ENCODE results near the gene TENM4.
A peak's percentile ranks its signal among the peaks of the same experiment; 100 is the strongest.
"Not testable (repeated sequence)": the region's sequence is repeated elsewhere in the genome, so short reads cannot be mapped to it uniquely, and the experiment has no call there.

TENM4 gene

DNA sequence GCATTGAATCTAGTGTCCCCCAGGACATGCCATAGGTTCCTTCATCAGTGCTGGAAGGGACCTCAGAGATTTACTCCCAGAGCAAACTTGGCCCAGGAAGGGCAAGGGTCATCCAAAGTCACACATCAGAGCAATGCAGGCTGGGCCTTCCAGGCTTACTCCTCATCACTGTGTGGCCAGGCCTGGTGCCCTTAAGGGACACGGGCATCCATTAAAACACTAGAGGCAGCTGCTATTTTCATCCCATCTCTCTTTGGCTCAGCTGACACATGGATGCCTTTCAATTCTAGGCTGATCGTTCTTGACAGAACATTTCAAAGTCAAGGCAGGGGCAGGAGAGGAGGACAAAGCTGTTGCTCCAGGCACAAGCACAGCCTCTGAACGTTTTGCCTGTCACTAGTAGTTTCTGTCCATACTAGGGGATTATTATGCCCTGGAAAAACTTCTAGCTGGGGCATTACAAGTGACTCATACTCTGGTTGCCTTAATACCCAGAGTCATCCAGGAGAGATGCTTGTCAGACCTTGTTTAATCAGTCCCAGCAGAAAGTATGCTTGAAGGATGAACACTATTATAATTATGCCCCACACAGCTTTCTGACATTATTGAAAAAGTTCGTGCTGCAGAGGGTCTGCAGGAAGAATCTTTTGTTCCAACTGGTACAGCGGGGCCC lies 240.3 kb downstream of the TENM4 start:
- DNase-seq: no peak

DNA sequence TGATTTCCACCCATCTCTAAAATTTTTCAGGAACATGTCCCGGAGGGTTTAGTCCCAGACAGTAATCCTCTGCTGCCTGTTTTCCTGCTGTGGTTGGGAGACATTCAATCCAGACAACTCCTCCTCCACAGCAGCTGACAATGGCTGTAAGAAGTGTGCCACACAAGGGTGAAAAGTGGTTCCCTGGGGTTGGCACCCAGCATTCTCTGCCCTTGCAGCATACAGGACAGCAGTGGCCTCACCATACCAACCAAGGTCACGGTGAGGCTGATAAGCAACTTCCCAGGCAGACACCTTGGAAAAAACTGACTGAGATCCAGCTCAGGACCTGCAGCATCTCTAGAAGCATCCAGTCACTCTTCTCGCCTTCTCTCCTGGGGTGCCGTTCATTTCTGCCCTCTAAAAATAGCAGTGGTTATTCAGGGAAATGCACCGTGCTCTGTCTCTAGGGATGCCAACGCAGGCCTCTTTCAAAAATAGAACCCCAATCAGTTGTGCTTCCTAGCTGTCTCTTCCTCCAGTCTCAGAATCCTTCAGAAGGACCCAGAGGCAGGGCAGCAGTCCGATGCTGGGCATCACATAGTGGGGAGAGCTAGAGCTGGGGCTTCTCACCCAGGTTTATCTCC lies 241.0 kb downstream of the TENM4 start:
- DNase-seq: no peak

DNA sequence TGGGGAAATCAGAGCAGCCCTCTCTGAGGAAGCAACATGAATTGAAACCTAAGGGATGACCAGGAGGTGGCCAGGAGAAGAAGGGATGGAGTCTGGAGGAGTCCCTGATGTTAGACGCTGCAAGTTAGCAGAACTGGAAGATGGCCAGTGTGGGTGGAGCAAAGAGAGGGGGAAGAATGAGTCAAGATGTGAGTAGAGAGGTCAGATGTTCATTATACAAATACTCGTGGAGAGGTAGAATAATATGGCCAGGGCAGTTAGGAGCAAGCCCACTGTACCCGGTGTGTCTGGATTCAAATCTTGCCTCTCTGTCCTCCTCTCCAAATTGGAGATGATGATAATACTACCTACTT lies 242.0 kb downstream of the TENM4 start:
- peak; percentile 38 for DNase-seq

DNA sequence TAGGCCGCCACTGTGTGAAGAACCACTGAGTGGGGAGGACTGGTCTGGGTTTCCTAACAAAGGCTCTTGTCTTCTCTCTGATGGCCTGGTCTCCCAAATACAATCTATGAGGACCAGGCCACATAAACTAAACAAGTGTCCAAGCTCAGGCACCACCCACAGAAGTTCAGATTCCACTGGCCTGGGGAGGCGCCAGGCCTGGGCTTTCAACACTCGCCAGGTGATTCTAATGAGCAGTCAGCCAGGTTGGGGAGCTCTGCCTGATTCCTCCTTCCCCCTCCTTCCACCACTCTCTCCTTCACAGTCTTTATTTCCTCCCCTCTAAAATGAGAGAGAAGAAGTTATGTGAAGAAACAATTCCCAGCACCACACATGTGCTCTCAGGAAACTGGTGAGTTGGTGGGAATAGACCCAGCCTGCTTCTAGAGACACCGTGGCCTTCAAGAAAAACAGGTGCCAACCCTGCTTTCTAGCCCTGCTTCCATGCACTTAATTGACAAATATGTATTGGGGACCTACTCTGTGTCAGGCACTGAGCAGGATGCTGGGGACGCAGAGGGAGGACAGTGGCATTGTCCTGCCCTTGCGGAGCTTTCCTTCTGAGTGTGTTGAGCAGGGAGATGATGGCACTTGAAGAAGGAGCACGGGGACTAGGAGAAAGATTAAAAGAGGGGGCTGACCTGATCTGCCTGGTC lies 242.5 kb downstream of the TENM4 start:
- no peak for DNase-seq

DNA sequence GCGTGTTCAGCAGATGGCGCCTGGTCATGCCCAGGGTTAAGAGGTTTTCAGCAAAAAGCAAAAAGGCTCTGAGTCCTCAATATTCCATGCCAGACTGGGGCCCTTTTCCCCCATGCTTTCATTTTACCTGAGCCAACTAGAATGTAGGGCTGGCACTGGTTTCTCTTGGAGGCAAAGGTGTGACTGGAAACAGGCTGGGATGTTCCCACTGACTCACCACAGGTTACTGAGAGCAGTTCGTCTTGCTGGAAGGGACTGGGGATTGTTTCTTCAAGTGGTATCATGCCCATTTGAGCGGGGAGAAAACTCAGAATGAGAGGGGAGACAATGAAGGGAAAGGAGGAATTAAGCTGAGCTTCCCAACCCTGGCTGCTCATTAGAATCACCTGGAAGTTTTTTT lies 243.9 kb downstream of the TENM4 start:
- no peak for DNase-seq

DNA sequence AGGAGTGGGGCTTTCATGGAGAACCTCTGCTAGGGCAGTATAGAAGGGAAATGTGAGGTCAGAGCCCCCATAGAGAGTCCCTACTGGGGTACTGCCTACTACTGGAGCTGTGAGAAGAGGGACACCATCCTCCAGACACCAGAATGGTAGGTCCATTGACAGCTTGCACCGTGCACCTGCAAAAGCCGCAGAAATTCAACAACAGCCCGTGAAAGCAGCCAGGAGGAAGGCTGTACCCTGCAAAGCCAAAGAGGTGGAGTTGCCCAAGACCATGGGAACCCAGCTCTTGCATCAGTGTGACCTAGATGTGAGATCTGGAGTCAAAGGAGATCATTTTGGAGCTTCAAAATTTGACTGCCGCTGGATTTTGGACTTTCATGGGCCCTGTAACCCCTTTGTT lies 245.6 kb downstream of the TENM4 start:
- DNase-seq: no peak

DNA sequence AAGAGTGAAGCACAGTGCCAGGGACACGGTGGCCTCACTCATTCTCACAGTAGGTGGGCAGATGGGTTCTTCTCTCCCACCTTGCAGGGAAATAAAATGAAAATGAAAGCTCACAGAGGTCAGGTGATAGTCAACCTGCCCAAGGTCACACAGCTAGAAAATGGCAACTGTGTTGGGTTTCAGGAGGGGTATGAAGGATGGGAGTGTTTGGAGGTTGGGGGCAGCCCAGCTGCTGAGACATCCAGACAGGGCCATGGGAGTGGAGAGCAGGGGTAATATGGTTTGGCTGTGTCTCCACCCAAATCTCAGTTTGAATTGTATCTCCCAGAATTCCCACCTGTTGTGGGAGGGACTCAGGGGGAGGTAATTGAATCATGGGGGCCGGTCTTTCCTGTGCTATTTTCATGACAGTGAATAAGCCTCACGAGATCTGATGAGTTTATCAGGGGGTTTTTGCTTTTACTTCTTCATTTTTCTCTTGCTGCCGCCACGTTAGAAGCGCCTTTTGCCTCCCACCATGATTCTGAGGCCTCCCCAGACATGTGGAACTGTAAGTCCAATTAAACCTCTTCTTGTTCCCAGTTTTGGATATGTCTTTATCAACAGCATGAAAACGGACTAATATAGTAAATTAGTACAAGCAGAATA lies 247.0 kb downstream of the TENM4 start:
- DNase-seq: no peak

DNA sequence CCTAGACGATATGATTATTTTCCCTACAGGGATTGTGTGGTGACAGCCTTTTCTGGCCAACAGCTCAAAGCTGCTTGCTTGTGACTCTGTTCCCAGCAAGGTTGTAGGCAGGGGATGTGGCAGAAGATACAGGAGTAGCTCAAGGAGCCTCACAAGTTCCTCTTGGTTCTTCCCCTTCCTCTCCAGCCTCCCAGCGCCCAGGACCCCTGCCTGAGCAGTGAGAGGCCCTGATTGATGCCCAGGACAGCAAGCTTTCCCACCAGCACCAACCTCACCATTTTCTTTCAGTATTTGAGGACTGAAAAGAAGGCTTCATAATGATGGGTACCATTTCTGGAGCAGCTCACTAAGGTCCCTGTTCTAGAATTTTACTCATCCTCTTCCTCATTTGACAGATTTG lies 248.0 kb downstream of the TENM4 start:
- DNase-seq: no peak

DNA sequence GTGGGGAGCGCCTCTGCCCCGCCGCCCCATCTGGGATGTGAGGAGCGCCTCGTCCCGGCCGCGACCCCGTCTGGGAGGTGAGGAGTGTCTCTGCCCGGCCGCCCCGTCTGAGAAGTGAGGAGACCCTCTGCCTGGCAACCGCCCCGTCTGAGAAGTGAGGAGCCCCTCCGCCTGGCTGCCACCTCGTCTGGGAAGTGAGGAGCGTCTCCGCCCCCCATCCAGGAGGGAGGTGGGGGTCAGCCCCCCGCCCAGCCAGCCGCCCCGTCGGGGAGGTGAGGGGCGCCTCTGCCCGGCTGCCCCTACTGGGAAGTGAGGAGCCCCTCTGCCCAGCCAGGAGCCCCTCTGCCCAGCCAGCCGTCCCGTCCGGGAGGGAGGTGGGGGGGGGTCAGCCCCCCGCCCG lies 249.1 kb downstream of the TENM4 start:
- DNase-seq: not testable (repeated sequence)

DNA sequence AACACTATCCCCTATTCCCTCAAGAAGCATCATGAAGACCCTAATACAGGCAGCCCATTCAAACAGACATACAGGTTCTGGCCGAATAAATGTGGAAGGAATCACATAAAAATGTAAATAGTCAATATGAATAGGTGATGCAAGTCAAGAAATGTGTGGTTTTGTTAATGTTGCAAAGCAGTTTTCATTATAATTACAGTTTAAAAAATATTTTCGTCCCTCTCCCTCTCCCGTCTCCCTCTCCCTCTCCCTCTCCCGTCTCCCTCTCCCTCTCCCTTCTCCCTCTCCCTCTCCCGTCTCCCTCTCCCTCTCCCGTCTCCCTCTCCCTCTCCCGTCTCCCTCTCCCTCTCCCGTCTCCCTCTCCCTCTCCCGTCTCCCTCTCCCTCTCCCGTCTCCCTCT lies 250.3 kb downstream of the TENM4 start:
- not testable (repeated sequence) for DNase-seq

DNA sequence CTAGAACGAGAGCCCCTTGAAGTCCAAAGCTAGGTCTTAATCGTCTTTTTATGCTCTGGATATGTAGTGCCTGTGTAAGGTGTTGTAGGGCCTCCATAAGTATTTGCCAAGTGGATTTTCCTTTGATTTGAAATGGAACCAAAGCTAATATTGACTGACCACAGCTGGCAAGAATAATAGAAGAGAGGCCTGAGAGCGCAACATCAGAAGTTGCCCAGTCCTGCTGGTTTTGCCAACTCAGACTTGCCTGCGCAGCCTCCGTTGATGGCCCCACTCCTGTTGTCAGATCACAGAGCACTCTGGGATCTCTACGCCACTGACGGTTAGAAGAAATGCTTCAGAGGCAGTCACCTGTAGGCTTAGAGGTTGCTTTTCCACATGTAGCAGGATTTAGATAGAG lies 251.2 kb downstream of the TENM4 start:
- no peak for DNase-seq

DNA sequence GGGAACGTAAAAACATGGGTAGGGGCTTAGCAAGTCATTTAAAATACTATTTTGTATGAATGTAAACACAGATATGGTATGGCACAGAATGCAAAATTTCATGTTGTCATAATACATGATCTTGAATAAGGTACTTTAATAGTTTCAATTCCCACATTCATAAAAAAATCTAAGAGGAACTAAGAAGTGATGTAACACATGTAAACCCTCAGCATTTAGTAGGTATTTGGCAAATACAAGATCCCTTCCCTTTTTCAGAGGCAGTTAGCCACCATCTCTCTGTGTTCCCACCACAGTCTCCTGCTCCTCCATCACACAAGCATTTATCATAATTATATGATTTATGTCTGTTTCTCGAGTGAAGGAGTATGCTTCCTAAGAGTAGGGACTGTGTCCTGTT lies 251.8 kb downstream of the TENM4 start:
- DNase-seq: peak; percentile 97

DNA sequence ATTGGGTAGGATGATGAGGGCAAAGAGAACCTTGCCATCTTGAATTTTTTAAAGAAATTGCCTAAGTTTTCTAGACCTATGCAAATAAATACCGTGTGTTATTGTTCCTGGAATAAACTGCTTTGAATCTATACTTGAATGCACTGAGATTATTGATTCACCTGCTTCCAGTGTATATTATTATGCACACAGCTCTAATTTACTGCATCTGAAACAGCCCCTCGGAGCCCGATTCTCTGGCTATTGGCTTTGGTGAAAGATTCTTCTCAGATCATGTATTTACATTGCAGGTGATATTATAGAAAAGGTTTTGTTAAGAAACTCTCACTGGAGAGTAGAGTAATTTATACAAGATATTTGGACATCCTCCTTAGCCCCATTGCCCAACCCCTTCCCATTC lies 254.2 kb downstream of the TENM4 start:
- no peak for DNase-seq

DNA sequence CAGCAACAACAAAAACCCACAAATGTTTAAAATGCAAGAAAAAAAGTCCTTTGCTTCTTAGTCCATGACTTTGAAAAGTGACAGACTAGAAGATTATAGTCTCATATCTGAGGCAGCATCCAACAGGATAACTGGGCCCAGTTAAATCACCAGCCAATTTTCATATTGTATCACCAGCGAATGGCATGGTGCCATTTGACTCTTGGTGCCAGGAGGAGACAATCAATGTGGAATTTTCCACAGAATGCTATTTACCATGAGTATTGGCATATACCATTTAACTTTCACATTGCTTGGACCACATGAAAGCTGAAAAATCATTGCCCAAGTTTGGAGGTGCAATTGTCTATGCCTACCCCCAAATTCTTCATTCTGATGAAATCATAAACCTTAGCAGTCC lies 255.5 kb downstream of the TENM4 start:
- DNase-seq: no peak

DNA sequence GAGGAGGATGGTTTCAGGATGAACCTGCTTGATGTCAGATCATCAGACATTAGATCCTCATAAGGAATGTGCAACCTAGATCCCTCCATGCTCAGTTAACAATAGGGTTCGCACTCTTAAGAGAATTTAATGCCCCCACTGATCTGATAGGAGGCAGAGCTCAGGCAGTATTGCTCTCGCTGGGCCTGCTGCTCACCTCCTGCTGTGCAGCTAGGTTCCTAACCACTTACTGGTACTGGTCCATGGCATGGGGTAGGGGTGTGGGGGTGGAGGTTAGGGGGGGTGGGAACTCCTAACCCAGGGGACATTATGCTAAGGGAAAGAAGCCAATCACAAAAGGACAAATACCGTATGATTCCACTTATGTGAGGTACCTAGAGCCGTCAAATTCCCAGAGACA lies 256.5 kb downstream of the TENM4 start:
- no peak for DNase-seq

DNA sequence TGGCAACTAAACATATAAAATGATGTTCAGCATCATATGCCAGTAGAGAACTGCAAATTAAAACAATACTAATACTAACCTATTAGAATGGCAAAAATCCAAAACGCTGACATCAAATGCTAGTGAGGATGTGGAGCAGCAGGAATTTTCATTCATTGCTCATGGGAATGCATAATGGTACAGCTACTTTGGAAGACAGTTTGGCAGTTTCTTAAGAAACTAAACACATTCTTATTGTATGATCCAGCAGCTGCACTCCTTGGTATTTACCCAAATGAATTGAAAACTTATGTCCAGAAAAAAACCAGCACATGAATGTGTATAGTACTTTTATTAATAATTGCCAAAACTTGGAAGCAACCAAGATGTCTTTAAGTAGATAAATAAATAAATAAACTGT lies 258.0 kb downstream of the TENM4 start:
- no peak for DNase-seq

DNA sequence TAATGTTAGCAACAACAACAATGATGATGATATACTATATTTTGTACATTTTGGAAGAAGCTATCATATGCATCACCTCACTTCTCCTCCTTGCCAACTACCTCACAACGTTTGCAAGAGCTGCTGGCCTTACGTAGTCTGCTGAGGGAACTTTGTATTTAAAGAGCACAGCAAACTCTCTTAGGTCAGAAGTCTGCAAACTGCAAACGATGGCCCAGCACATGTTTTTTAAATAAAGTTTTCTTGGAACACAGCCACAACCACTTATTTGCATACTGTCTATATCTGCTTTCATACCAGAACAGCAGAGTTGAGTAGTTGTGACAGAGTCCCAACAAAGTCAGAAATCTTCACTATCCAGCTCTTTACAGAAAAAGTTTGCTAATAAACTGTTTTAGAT lies 261.7 kb downstream of the TENM4 start:
- no peak for DNase-seq

DNA sequence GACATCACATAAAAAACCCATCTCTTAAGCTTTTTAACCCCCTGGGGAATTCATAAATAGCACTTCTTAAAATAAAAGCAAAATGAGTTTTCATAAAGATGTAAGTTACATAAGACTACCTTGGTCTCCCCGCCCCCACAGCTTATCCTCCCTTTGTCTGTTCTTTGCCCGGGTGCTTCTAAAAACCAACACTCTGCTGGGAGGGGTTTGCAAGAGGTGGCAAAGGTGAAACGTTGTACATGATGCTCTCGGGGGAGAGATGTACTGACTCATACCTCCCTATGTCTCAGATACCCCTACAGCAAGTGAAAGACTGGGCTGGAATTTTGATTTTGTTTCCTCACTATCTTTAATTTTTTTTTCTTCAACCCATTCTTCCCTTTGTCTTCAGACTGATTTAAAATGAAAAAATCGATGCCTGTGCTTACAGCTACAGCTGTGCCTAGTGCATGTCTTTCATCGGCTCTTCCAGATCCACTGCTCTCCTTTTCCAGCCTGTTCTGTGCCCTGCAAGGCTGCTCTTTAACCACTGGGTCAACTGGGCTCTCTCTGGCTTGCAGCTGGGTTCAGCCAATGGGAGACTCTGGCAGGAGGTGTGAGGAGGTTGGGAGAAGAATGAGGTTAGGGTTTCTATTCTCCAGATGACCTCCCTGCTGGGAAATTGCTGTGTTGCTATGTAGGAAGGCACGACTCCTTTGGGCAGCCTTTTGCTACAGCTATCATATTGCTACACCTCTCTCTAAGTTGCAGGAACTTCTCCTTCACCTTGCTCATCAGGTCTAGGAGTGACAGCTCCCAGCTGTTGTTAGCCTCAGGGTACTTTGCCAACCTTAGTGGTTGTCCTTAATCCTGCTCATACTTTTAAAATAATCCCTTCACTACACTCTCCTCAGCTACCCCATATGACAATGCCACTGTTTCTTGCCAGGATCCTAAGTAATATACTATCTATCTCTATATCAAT lies 266.5 kb downstream of the TENM4 start:
- no peak for DNase-seq

DNA sequence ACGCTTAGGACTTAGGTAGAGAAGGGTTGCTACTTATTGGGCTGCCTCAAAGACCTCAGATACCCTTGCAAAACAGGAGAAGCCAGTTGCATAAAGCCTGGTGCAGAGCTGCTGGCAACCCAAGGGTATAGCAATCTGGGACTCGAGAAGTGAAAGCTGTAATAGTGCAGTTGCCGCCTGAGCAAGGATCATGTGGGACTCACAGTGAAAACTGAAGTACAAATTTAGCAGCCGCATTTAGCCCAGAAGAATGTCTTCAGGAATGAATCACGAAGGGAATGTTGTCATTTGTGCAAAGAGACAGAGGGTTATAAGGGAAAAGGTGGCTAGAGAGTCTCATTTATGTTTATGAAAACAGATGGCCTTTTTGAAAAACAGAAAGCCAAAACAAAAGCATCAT lies 267.2 kb downstream of the TENM4 start:
- DNase-seq: peak; percentile 90

DNA sequence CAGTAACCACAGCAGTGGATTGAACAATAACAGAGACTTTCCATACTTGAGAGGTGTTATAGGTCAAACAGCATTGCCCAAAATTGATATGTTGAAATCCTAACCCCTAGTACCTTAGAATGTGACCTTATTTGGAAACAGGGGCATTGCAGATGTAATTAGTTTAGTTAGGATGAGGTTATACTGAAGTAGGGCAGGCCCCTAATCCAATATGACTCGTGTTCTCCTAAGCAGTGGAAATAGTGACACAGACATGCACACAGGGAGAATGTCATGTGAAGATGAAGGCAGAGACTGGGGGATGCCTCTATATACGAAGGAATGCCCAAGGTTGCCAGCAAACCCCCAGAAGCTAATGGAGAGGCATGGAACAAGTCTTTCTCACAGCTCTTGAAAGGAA lies 270.5 kb downstream of the TENM4 start:
- DNase-seq: peak; percentile 35

DNA sequence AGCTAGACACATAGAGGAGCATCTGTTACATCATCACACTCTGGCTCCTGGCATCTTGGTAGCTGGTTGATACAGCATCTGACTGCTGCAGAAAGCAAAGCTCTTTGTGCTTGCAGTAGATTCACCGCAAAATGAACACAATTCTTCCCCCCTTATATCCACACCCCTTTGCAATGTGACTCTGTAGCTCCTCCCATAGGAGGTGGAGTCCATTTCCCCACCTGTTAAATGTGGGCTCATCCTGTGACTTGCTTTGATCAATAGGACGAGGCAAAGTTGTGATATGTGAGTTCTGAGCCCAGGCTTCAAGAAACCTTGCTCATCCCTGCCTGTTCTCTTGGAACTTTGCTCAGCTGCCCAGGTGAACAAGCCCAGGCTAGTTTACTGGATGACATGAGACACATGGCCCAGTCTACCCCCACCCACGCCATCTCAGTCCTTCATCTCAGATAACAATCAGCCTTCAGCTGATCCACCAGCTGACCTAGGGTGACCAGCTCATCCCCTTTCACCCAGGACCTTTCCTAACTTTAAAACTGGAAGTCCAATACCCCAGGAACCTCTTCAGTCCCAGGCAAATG lies 272.2 kb downstream of the TENM4 start:
- DNase-seq: no peak

DNA sequence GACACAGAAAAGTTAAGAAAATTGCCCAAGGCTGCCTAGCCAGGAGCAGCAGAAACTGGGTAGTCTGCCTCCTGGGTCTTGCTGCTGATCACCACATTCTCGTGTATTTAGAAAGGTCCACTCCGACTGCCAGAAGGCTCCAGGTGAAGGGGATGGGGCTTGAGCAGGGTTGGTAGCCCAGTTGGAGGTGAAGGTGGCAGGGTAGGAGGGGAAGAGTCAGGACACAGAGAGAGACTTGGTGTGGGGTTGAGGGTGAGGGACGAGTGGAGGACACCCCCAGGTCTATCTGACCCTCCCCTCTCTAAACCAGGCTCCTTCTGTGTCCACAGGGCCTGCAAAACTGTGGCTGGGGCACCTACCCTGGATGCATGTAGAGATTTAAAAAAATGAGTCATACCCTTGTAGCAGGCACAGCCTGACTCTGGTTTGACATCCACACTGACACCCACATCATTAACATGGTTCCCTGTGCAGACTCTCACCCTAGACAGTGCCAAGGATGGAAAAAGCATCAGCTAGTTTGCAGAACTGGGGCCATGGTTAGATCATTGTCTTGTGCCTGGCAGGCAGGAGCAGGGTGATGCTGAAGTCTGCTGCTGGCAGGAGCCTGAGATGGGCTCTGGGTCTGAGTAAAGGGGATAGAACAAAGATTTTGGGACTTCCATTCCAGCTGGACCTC lies 273.2 kb downstream of the TENM4 start:
- DNase-seq: no peak
